ENCODE results near the gene RPL3. TPM values are rescaled to one million over a fixed set of nuclear protein-coding genes. Genes with fewer than 3 reads are reported as not detected.

Gene RPL3
- total RNA-seq, 2 donors from 2014 or later = 2,218 to 2,701 TPM

DNA sequence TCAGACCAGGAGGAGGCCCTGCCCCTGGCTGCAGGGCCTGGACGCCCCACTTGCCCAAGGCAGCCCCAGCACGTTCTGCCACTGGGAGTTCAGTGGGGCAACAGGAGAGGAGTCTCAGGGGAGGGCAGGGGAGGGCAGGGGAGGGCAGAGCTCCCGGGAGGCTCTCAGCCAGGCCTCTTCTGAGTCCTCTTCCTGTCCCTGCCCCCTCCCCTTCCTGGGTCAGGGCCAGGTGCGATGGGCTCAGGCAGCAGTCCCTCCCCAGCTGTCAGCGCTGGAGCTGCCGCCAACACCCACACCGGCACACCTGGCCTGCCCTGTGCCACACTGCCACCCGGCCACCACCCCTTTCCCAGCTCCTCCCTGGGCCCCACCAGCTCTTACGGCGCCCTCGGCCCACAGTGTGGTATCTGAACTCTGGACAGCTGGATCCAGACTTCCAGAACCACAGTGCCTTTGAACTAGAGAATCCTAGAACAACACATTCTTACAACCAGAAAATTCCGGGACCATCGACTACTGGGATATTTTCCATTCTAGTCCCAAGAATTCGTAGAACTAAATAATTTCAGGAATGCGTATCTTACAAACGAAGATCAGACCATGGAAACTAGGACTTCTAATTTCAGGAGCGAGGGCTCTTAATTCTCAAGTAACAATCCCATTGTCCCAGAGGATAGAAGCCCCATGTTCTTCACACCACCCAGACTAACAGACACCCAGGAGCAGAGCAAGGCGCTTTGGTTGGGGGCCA, 21.8 kb downstream of the RPL3 start:
- no peaks in the 10 kb centered on the region for H3K27me3 Mint-ChIP-seq (ENCODE audit: insufficient read depth)
- WGBS, 2 experiments (ENCODE audit: insufficient coverage in 1 of 2, insufficient read length in 1 of 2) = 84 to 85% methylated on average over 10 to 18 of the region's 18 CpGs

DNA sequence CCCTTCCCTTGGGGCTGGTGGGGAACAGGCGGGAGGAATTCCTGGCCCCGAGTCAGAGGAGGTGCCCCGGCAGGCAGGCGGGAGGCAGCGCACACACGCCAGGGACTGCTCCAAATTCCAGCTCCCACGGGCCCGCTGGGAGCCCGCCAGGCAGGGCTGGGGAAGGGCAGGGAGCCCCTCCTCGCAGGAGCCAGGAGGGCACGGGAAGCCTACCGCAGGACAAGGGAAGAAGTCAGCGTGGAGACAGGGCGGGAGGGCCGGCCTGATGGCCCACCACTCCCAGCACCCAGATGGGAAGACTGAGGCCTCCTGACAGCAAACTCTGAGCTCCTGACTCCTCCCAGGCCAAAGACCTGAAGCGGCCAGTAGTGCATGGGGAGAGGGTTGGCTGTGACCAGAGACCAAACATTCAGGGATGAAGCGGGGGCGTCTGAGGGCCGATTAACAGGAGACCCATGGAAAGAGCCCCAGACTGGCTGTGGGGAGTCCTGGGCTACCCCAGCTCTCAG, 22.4 kb downstream of the RPL3 start:
- Histone ChIP-seq H3K9me3 (ENCODE audit: control insufficient read depth, low read length) (peaks cover 2% of the 10 kb centered on the region), H3K4me3 (ENCODE audit: low read length) (no peak overlapping the region), H3K9ac (ENCODE audit: extremely low read depth, low read length, poor library complexity, severe bottlenecking) (no peak overlapping the region), H3K4me1 (ENCODE audit: control insufficient read depth, insufficient read depth, low read length) (no peaks in the 10 kb centered on the region), H3K27me3 (ENCODE audit: control insufficient read depth, insufficient read depth, low read length, poor library complexity, severe bottlenecking) (no peaks in the 10 kb centered on the region), H3K36me3 (ENCODE audit: control insufficient read depth, insufficient read depth, low read length) (no peaks in the 10 kb centered on the region), H3K27ac (ENCODE audit: low read depth, low read length) (no peak overlapping the region)
- H3K27ac Mint-ChIP-seq = no peak overlapping the region
- H3K4me3 Mint-ChIP-seq = no peak overlapping the region
- DNase-seq = no peak
- H3K36me3 Mint-ChIP-seq (ENCODE audit: low read depth) = no peaks in the 10 kb centered on the region
- TF ChIP-seq, protein P1, sequence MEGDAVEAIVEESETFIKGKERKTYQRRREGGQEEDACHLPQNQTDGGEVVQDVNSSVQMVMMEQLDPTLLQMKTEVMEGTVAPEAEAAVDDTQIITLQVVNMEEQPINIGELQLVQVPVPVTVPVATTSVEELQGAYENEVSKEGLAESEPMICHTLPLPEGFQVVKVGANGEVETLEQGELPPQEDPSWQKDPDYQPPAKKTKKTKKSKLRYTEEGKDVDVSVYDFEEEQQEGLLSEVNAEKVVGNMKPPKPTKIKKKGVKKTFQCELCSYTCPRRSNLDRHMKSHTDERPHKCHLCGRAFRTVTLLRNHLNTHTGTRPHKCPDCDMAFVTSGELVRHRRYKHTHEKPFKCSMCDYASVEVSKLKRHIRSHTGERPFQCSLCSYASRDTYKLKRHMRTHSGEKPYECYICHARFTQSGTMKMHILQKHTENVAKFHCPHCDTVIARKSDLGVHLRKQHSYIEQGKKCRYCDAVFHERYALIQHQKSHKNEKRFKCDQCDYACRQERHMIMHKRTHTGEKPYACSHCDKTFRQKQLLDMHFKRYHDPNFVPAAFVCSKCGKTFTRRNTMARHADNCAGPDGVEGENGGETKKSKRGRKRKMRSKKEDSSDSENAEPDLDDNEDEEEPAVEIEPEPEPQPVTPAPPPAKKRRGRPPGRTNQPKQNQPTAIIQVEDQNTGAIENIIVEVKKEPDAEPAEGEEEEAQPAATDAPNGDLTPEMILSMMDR (conservative IDR thresholded peaks at IDR 0.05) = no peak
- H3K4me1 Mint-ChIP-seq = peaks cover 29% of the 10 kb centered on the region
- no peaks in the 10 kb centered on the region for H3K27me3 Mint-ChIP-seq (ENCODE audit: insufficient read depth)
- peaks cover 3% of the 10 kb centered on the region for H3K9me3 Mint-ChIP-seq
- whole genome bisulfite sequencing, 2 experiments (ENCODE audit: insufficient coverage in 1 of 2, insufficient read length in 1 of 2) = 85 to 89% methylated on average over 10 to 19 of the region's 19 CpGs

More for the DNA sequence above, 21.8 kb downstream of the RPL3 start:
- Histone ChIP-seq H3K4me1 (ENCODE audit: control insufficient read depth, insufficient read depth, low read length) (no peaks in the 10 kb centered on the region), H3K9ac (ENCODE audit: extremely low read depth, low read length, poor library complexity, severe bottlenecking) (peak overlapping the region; percentile 34), H3K27ac (ENCODE audit: low read depth, low read length) (peak overlapping the region; percentile 63), H3K27me3 (ENCODE audit: control insufficient read depth, insufficient read depth, low read length, poor library complexity, severe bottlenecking) (no peaks in the 10 kb centered on the region), H3K9me3 (ENCODE audit: control insufficient read depth, low read length) (peaks cover 7% of the 10 kb centered on the region), H3K4me3 (ENCODE audit: low read length) (no peak overlapping the region), H3K36me3 (ENCODE audit: control insufficient read depth, insufficient read depth, low read length) (no peaks in the 10 kb centered on the region)
- H3K27ac Mint-ChIP-seq = peak overlapping the region; percentile 65
- H3K9me3 Mint-ChIP-seq = peaks cover 8% of the 10 kb centered on the region
- H3K4me3 Mint-ChIP-seq = no peak overlapping the region
- peaks cover 24% of the 10 kb centered on the region for H3K4me1 Mint-ChIP-seq
- DNase-seq = peak; percentile 80
- TF ChIP-seq, protein P1 (conservative IDR thresholded peaks at IDR 0.05) = no peak
- no peaks in the 10 kb centered on the region for H3K36me3 Mint-ChIP-seq (ENCODE audit: low read depth)

DNA sequence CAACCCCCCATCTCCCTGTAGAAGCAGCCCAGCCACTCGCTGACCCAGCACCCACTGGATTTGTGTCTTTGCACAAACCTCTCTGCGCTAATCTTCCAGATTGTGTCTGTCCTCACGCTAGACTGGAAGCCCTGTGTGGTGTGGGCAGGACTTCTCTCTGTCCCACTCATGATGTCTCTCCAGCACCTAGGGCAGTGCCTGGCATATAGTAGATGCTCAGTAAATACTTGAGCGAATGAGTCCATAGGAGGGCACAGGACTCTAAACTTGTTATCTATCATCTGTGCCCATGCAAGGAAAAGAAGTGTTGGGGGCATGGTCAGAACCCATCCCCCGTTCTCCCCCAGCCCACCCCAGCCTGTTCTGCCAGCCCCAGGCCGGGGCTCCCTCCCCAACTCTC, 22.9 kb downstream of the RPL3 start:
- Histone ChIP-seq H3K27ac (ENCODE audit: low read depth, low read length) (no peak overlapping the region), H3K4me1 (ENCODE audit: control insufficient read depth, insufficient read depth, low read length) (no peaks in the 10 kb centered on the region), H3K36me3 (ENCODE audit: control insufficient read depth, insufficient read depth, low read length) (no peaks in the 10 kb centered on the region), H3K27me3 (ENCODE audit: control insufficient read depth, insufficient read depth, low read length, poor library complexity, severe bottlenecking) (no peaks in the 10 kb centered on the region), H3K4me3 (ENCODE audit: low read length) (no peak overlapping the region), H3K9me3 (ENCODE audit: control insufficient read depth, low read length) (no peaks in the 10 kb centered on the region), H3K9ac (ENCODE audit: extremely low read depth, low read length, poor library complexity, severe bottlenecking) (no peak overlapping the region)
- H3K4me3 Mint-ChIP-seq = no peak overlapping the region
- H3K27ac Mint-ChIP-seq = no peak overlapping the region
- no peaks in the 10 kb centered on the region for H3K36me3 Mint-ChIP-seq (ENCODE audit: low read depth)
- DNase-seq = peak; percentile 44
- TF ChIP-seq, protein P1 (conservative IDR thresholded peaks at IDR 0.05) = no peak
- no peaks in the 10 kb centered on the region for H3K9me3 Mint-ChIP-seq
- H3K4me1 Mint-ChIP-seq = peaks cover 31% of the 10 kb centered on the region
- H3K27me3 Mint-ChIP-seq (ENCODE audit: insufficient read depth) = no peaks in the 10 kb centered on the region
- WGBS, 2 experiments (ENCODE audit: insufficient coverage in 1 of 2, insufficient read length in 1 of 2) = 94 to 96% methylated on average over 3 to 6 of the region's 6 CpGs

Measured in endodermal cell (in vitro differentiated cells).